AG04450 (cell line): ENCODE measurements around the gene LFNG. TPM values are rescaled to one million over a fixed set of nuclear protein-coding genes. Genes with fewer than 3 reads are reported as not detected.

Experiments used
- CTCF ChIA-PET: fragments of 300-600, 350-600 bp; formaldehyde crosslinking; extraction: SDS; loops from one replicate; lab custom pipeline; 2022; ENCODE audit warnings: antibody characterized with exemption, inconsistent platforms; lab: Charles Lee
- POLR2A ChIA-PET: fragments of 350-600 bp; formaldehyde crosslinking; extraction: SDS; loops from one replicate; lab custom pipeline; 2021; ENCODE audit warnings: antibody characterized with exemption, inconsistent platforms; lab: Yijun Ruan, JAX
- DNase-seq: peaks from one replicate; pipeline ENCODE4 v3.0.0-alpha.2; 2011; ENCODE audit warnings: low read depth, low spot score
- H3K27ac ChIP-seq: one replicate; pipeline ENCODE4 v1.5.1; 2012; ENCODE audit warnings: low read depth, low read length, control low read depth
- H3K27me3 ChIP-seq: one replicate; pipeline ENCODE4 v1.6.0; 2012; ENCODE audit warnings: low read length; ENCODE audit not compliant: control insufficient read depth, insufficient read depth
- H3K4me3 ChIP-seq: 2 replicates; pipeline ENCODE4 v1.5.1; 2011; ENCODE audit warnings: mild to moderate bottlenecking, low read depth, low read length, control low read depth
- H3K9me3 ChIP-seq: 2 replicates; pipeline ENCODE4 v1.5.1; 2012; ENCODE audit warnings: low read length; ENCODE audit not compliant: control insufficient read depth, insufficient read depth
- CTCF ChIP-seq: IDR thresholded peaks from 2 replicates; pipeline ENCODE4 v1.5.1; 2011; ENCODE audit warnings: low read depth, low read length, control low read depth, inconsistent platforms
- polyA plus RNA-seq: library from polyadenylated mRNA; depleted of rRNA; stranded (reverse); fragments of >200 nt; gene quantifications from 2 replicates; pipeline ENCODE4 v1.2.3, GENCODE V29; 2011

LFNG gene
- polyA plus RNA-seq, 1 experiment: 1.6 TPM

GRCh38 chr7:2494191-2495130 lies 25.1 kb upstream of the LFNG start:
- no peak overlapping the region for H3K4me3 ChIP-seq
- CTCF ChIA-PET: no interaction called here
- DNase-seq: no peak
- peaks cover 13% of the 10 kb centered on the region for H3K27me3 ChIP-seq
- POLR2A ChIA-PET: no interaction called here
- no peak overlapping the region for H3K27ac ChIP-seq
- no peak for TF ChIP-seq CTCF
- H3K9me3 ChIP-seq: peaks cover 3% of the 10 kb centered on the region; the same call in 1 of the 2 replicates

- TF ChIP-seq CTCF: no peak
- no peak overlapping the region for H3K27ac ChIP-seq
- CTCF ChIA-PET: no interaction called here
These were observed 23.9 kb upstream of the LFNG start for GRCh38 chr7:2495418-2496299.

GRCh38 chr7:2496375-2496774 lies 23.2 kb upstream of the LFNG start:
- ChIA-PET CTCF (interaction anchor here (0.6 kb wide), 1 partner anchor 310 kb away, joined by 4 read pairs; no protein-coding TSS in a partner anchor), POLR2A (interaction anchor here (1.0 kb wide), 1 partner anchor 96 kb away, joined by 4 read pairs; no protein-coding TSS in a partner anchor)
- no peak overlapping the region for H3K4me3 ChIP-seq
- no peak for DNase-seq
- peaks cover 3% of the 10 kb centered on the region; the same call in 1 of the 2 replicates for H3K9me3 ChIP-seq
- H3K27ac ChIP-seq: no peak overlapping the region
- TF ChIP-seq CTCF: no peak
- peaks cover 13% of the 10 kb centered on the region for H3K27me3 ChIP-seq

More at GRCh38 chr7:2495418-2496299, 23.9 kb upstream of the LFNG start:
- H3K27me3 ChIP-seq: peaks cover 13% of the 10 kb centered on the region
- DNase-seq: no peak
- POLR2A ChIA-PET: interaction anchor here (1.0 kb wide), 1 partner anchor 96 kb away, joined by 4 read pairs; no protein-coding TSS in a partner anchor
- no peak overlapping the region for H3K4me3 ChIP-seq
- H3K9me3 ChIP-seq: peaks cover 3% of the 10 kb centered on the region; the same call in 1 of the 2 replicates

GRCh38 chr7:2497065-2497464 lies 22.5 kb upstream of the LFNG start:
- Histone ChIP-seq H3K27ac (no peak overlapping the region), H3K4me3 (no peak overlapping the region), H3K9me3 (peaks cover 3% of the 10 kb centered on the region; the same call in 1 of the 2 replicates), H3K27me3 (peaks cover 13% of the 10 kb centered on the region)
- no peak for DNase-seq
- CTCF ChIA-PET: interaction anchor here (0.6 to 1.3 kb wide), 2 partner anchors 27 to 309 kb away, joined by 3 to 4 read pairs; no protein-coding TSS in a partner anchor
- TF ChIP-seq CTCF: no peak
- POLR2A ChIA-PET: no interaction called here
